H9 (cell line): ENCODE measurements around the gene PLA2G4E. TPM values are rescaled to one million over a fixed set of nuclear protein-coding genes. Genes with fewer than 3 reads are reported as not detected.

Experiments
- DNase-seq: peaks from one replicate; pipeline ENCODE4 v3.0.0-alpha.2; 2017
- H2AFZ ChIP-seq: one replicate; pipeline ENCODE4 v1.6.1; 2013; ENCODE audit warnings: mild to moderate bottlenecking, low read length, control low read depth, moderate library complexity
- H2AK5ac ChIP-seq: 2 replicates; pipeline ENCODE4 v1.6.1; 2013; ENCODE audit warnings: low read length, control low read depth, mixed read lengths; ENCODE audit not compliant: insufficient read length
- H2BK120ac ChIP-seq: one replicate; pipeline ENCODE4 v1.6.1; 2013; ENCODE audit warnings: low read depth, mild to moderate bottlenecking, low read length, control low read depth, inconsistent platforms; ENCODE audit not compliant: poor library complexity, severe bottlenecking
- H2BK12ac ChIP-seq: 2 replicates; pipeline ENCODE4 v1.6.1; 2013; ENCODE audit warnings: low read length, control low read depth, mixed read lengths, low read depth; ENCODE audit not compliant: insufficient read length
- H2BK15ac ChIP-seq: 2 replicates; pipeline ENCODE4 v1.6.1; 2013; ENCODE audit warnings: low read depth, low read length, control low read depth
- H2BK20ac ChIP-seq: one replicate; pipeline ENCODE4 v1.6.1; 2013; ENCODE audit warnings: low read depth, mild to moderate bottlenecking, low read length, control low read depth, inconsistent platforms; ENCODE audit not compliant: poor library complexity, severe bottlenecking
- H2BK5ac ChIP-seq: 2 replicates; pipeline ENCODE4 v1.6.1; 2013; ENCODE audit warnings: low read length, control low read depth, mixed read lengths; ENCODE audit not compliant: insufficient read length
- H3K14ac ChIP-seq: 2 replicates; pipeline ENCODE4 v1.6.1; 2013; ENCODE audit warnings: low read length, control low read depth; ENCODE audit not compliant: insufficient read depth
- H3K18ac ChIP-seq: 2 replicates; pipeline ENCODE4 v1.6.1; 2013; ENCODE audit warnings: low read depth, mild to moderate bottlenecking, mixed read lengths, low read length, control low read depth; ENCODE audit not compliant: insufficient read length
- H3K23ac ChIP-seq: 2 replicates; pipeline ENCODE4 v1.6.1; 2013; ENCODE audit warnings: low read length, control low read depth, mixed read lengths, low read depth; ENCODE audit not compliant: insufficient read length
- H3K23me2 ChIP-seq: 2 replicates; pipeline ENCODE4 v1.6.1; 2013; ENCODE audit warnings: low read depth, mild to moderate bottlenecking, mixed read lengths, low read length, control low read depth; ENCODE audit not compliant: insufficient read length, poor library complexity, severe bottlenecking
- H3K27ac ChIP-seq: 2 replicates; pipeline ENCODE4 v1.5.1; 2013; ENCODE audit warnings: low read length, control low read depth, mixed read lengths, low read depth; ENCODE audit not compliant: insufficient read length
- H3K27me3 ChIP-seq: 2 replicates; pipeline ENCODE4 v1.6.1; 2013; ENCODE audit warnings: low read length, control low read depth, inconsistent platforms; ENCODE audit not compliant: insufficient read depth
- H3K4ac ChIP-seq: 2 replicates; pipeline ENCODE4 v1.6.1; 2013; ENCODE audit warnings: low read depth, mild to moderate bottlenecking, control low read depth, inconsistent platforms, low read length, moderate library complexity
- H3K4me1 ChIP-seq: 2 replicates; pipeline ENCODE4 v1.6.1; 2013; ENCODE audit warnings: low read length, control low read depth, inconsistent platforms; ENCODE audit not compliant: insufficient read depth
- H3K4me2 ChIP-seq: 2 replicates; pipeline ENCODE4 v1.6.1; 2013; ENCODE audit warnings: low read length, control low read depth, mixed read lengths; ENCODE audit not compliant: insufficient read length, insufficient read depth
- H3K56ac ChIP-seq: 2 replicates; pipeline ENCODE4 v1.6.1; 2013; ENCODE audit warnings: low read depth, mild to moderate bottlenecking, mixed read lengths, low read length, control low read depth; ENCODE audit not compliant: insufficient read length
- H3K79me1 ChIP-seq: 2 replicates; pipeline ENCODE4 v1.6.1; 2013; ENCODE audit warnings: low read depth, mild to moderate bottlenecking, moderate library complexity, low read length, control low read depth, inconsistent platforms; ENCODE audit not compliant: insufficient read depth, poor library complexity, severe bottlenecking
- H3K79me2 ChIP-seq: 2 replicates; pipeline ENCODE4 v1.6.1; 2013; ENCODE audit warnings: low read length, control low read depth, inconsistent platforms; ENCODE audit not compliant: insufficient read depth
- H3K9ac ChIP-seq: 2 replicates; pipeline ENCODE4 v1.6.1; 2013; ENCODE audit warnings: low read length, control low read depth, mixed read lengths; ENCODE audit not compliant: insufficient read length; ENCODE audit errors: extremely low read depth
- H3K9me3 ChIP-seq: one replicate; pipeline ENCODE4 v1.6.1; 2013; ENCODE audit warnings: low read depth, low read length, inconsistent platforms; ENCODE audit not compliant: control insufficient read depth
- H3T11ph ChIP-seq: one replicate; pipeline ENCODE4 v1.6.1; 2013; ENCODE audit warnings: mild to moderate bottlenecking, low read length, control low read depth, inconsistent platforms
- H4K20me1 ChIP-seq: one replicate; pipeline ENCODE4 v1.6.1; 2013; ENCODE audit not compliant: control insufficient read depth, insufficient read length, insufficient read depth
- H4K5ac ChIP-seq: 2 replicates; pipeline ENCODE4 v1.6.1; 2013; ENCODE audit warnings: low read depth, mild to moderate bottlenecking, mixed read lengths, low read length, control low read depth; ENCODE audit not compliant: insufficient read length
- H4K8ac ChIP-seq: replicated peaks from 2 replicates; pipeline ENCODE4 v1.6.1; 2013; ENCODE audit warnings: low read length, control low read depth, mixed read lengths, low read depth; ENCODE audit not compliant: insufficient read length
- H4K91ac ChIP-seq: 2 replicates; pipeline ENCODE4 v1.6.1; 2013; ENCODE audit warnings: low read depth, mild to moderate bottlenecking, moderate library complexity, mixed read lengths, low read length, control low read depth; ENCODE audit not compliant: insufficient read length
- H3K27ac Mint-ChIP-seq, 3 experiments: 2 replicates in 2 of 3; 3 replicates in 1 of 3; pipeline ENCODE4 v1.8.0; 2020 to 2021; ENCODE audit warnings: mixed read lengths in 3 of 3, mild to moderate bottlenecking in 1 of 3, moderate library complexity in 1 of 3
- H3K27me3 Mint-ChIP-seq: 2 replicates; pipeline ENCODE4 v1.8.0; 2021; ENCODE audit warnings: low read depth, mild to moderate bottlenecking, moderate library complexity, mixed read lengths
- H3K36me3 Mint-ChIP-seq, 3 experiments: 2 replicates in 2 of 3; 3 replicates in 1 of 3; pipeline ENCODE4 v1.8.0; 2020 to 2021; ENCODE audit warnings: low read depth in 3 of 3, mixed read lengths in 3 of 3; ENCODE audit not compliant: insufficient read depth in 1 of 3
- H3K4me1 Mint-ChIP-seq, 2 experiments: 2 replicates each; pipeline ENCODE4 v1.8.0; 2020; ENCODE audit warnings: mixed read lengths in 2 of 2
- H3K4me3 Mint-ChIP-seq, 2 experiments: 2 replicates in 1 of 2; 3 replicates in 1 of 2; pipeline ENCODE4 v1.8.0; 2020 to 2021; ENCODE audit warnings: mild to moderate bottlenecking in 2 of 2, mixed read lengths in 2 of 2, moderate library complexity in 1 of 2
- H3K9me3 Mint-ChIP-seq, 2 experiments: 2 replicates in 1 of 2; 3 replicates in 1 of 2; pipeline ENCODE4 v1.8.0; 2020; ENCODE audit warnings: mild to moderate bottlenecking in 2 of 2, mixed read lengths in 2 of 2, moderate library complexity in 1 of 2
- WGBS: extraction: QIAGEN DNeasy Blood & Tissue Kit; methylation state at CpG from one replicate; pipeline ENCODE4 v1.1.7; 2013; ENCODE audit warnings: missing lambda C conversion rate, low lambda C conversion rate, mixed read lengths; ENCODE audit not compliant: insufficient read length; ENCODE audit errors: extremely low coverage; 5-methylcytosine and 5-hydroxymethylcytosine counted together
- total RNA-seq: library from RNA; stranded (reverse); gene quantifications from 2 replicates; pipeline ENCODE4 v1.2.1, GENCODE V29; 2021
- TF ChIP-seq, protein P1 (sequence below): fragments of 200-600 bp; sonication (generic); conservative IDR thresholded peaks from 3 replicates; pipeline ENCODE4 v1.8.0; 2021; ENCODE audit warnings: antibody characterized with exemption, mild to moderate bottlenecking

Gene PLA2G4E
- total RNA-seq, 1 experiment from 2014 or later, result not detected

DNA sequence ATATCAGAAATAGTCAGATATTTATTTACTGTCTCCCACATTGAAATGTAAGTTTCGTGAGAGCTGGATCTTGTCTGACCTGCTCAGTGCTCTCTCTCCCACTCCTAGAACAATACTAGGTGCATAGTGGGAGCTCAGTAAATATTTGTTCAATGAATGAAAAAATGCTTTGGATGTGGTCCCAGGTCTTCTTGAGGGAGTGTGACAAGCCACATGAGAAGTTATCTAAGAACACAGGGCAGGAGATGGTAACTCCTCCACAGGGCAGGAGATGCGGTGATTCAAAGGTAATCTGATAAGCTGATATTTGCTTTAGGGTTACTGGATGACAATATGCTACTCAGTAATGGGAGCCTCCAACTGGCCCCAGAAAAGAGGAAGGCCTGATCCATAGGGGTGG, 25.8 kb upstream of the PLA2G4E start:
- H2BK5ac ChIP-seq, result no peak overlapping the region
- DNase-seq, result no peak
- no peaks in the 10 kb centered on the region; the same call in 1 of the 2 replicates for H3K27me3 Mint-ChIP-seq

More for the DNA sequence above, 25.8 kb upstream of the PLA2G4E start:
- WGBS, result no CpG with 5 or more reads among the region's 2 CpGs
- Histone ChIP-seq H3K9me3 (no peaks in the 10 kb centered on the region), H3K79me1 (no peaks in the 10 kb centered on the region), H3K14ac (no peak overlapping the region), H3K27me3 (no peaks in the 10 kb centered on the region), H3K27ac (no peak overlapping the region), H4K8ac (no peak overlapping the region), H3T11ph (no peak overlapping the region), H3K4me1 (no peaks in the 10 kb centered on the region), H2AFZ (no peak overlapping the region), H3K18ac (no peak overlapping the region), H4K20me1 (no peaks in the 10 kb centered on the region), H3K79me2 (no peaks in the 10 kb centered on the region), H2BK20ac (no peak overlapping the region), H4K91ac (no peak overlapping the region), H2BK120ac (no peak overlapping the region), H4K5ac (no peak overlapping the region), H2AK5ac (no peak overlapping the region), H3K23me2 (no peaks in the 10 kb centered on the region), H2BK15ac (no peak overlapping the region), H3K9ac (no peak overlapping the region), H3K56ac (no peak overlapping the region), H3K4me2 (no peak overlapping the region), H3K23ac (no peak overlapping the region), H3K4ac (no peak overlapping the region), H2BK12ac (no peak overlapping the region)
- Mint-ChIP-seq H3K27ac (no peak overlapping the region), H3K4me1 (peaks cover 12 to 13% of the 10 kb centered on the region in 2 experiments), H3K36me3 (no peaks in the 10 kb centered on the region), H3K9me3 (no peaks in the 10 kb centered on the region), H3K4me3 (no peak overlapping the region)
- TF ChIP-seq, protein P1, sequence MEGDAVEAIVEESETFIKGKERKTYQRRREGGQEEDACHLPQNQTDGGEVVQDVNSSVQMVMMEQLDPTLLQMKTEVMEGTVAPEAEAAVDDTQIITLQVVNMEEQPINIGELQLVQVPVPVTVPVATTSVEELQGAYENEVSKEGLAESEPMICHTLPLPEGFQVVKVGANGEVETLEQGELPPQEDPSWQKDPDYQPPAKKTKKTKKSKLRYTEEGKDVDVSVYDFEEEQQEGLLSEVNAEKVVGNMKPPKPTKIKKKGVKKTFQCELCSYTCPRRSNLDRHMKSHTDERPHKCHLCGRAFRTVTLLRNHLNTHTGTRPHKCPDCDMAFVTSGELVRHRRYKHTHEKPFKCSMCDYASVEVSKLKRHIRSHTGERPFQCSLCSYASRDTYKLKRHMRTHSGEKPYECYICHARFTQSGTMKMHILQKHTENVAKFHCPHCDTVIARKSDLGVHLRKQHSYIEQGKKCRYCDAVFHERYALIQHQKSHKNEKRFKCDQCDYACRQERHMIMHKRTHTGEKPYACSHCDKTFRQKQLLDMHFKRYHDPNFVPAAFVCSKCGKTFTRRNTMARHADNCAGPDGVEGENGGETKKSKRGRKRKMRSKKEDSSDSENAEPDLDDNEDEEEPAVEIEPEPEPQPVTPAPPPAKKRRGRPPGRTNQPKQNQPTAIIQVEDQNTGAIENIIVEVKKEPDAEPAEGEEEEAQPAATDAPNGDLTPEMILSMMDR, result no peak
